HepG2 (cell line): Measurements from ENCODE around the gene TMEM253. TPM values are rescaled to one million over a fixed set of nuclear protein-coding genes. Genes with fewer than 3 reads are reported as not detected.

Source experiments
- BCL3 ChIP-seq: sonication (generic); formaldehyde crosslinking; IDR thresholded peaks from 2 replicates; pipeline ENCODE4 v1.5.1; 2020; ENCODE audit warnings: mild to moderate bottlenecking, missing genetic modification reagents, moderate library complexity
- ELF3 ChIP-seq: IDR thresholded peaks from 2 replicates; pipeline ENCODE4 v1.6.1; 2016; ENCODE audit warnings: missing genetic modification reagents, missing compliant biosample characterization
- HDAC2 ChIP-seq: sonication (generic); formaldehyde crosslinking; IDR thresholded peaks from 2 replicates; pipeline ENCODE4 v1.4.0; 2020; ENCODE audit warnings: missing genetic modification reagents
- HNF4G ChIP-seq, 2 experiments: sonication (generic) in 1 of 2; formaldehyde crosslinking in 1 of 2; IDR thresholded peaks; 2 replicates each; pipeline versions ENCODE4 v1.4.0 to v1.6.1; 2011 to 2020; ENCODE audit warnings: borderline replicate concordance in 2 of 2, low read depth in 2 of 2, mild to moderate bottlenecking in 2 of 2, low read length in 1 of 2, missing genetic modification reagents in 1 of 2, moderate library complexity in 1 of 2
- MYNN ChIP-seq: sonication (generic); formaldehyde crosslinking; IDR thresholded peaks from 2 replicates; pipeline ENCODE4 v1.4.0; 2020; ENCODE audit warnings: mild to moderate bottlenecking, low read depth, missing genetic modification reagents
- NONO ChIP-seq, 2 experiments: fragments of 450-650 bp in 1 of 2; sonication (generic) in 1 of 2; formaldehyde crosslinking in 1 of 2; IDR thresholded peaks in 1 of 2; conservative IDR thresholded peaks in 1 of 2; 2 replicates each; pipeline versions ENCODE4 v1.6.1 to v1.8.0; 2017 to 2022; ENCODE audit warnings: mild to moderate bottlenecking in 1 of 2, missing genetic modification reagents in 1 of 2, moderate library complexity in 1 of 2
- RARG ChIP-seq: sonication (generic); formaldehyde crosslinking; IDR thresholded peaks from 2 replicates; pipeline ENCODE4 v1.4.0; 2020; ENCODE audit warnings: low read depth, mild to moderate bottlenecking, missing genetic modification reagents
- RFX5 ChIP-seq: IDR thresholded peaks from 2 replicates; pipeline ENCODE4 v1.6.1; 2011; ENCODE audit warnings: low read depth, low read length, improper control_type of control experiment
- TRIM24 ChIP-seq: sonication (generic); formaldehyde crosslinking; IDR thresholded peaks from 2 replicates; pipeline ENCODE4 v1.8.0; 2022; ENCODE audit warnings: mild to moderate bottlenecking, missing genetic modification reagents
- ZBTB4 ChIP-seq: sonication (generic); formaldehyde crosslinking; IDR thresholded peaks from 2 replicates; pipeline ENCODE4 v1.4.0; 2020; ENCODE audit warnings: missing genetic modification reagents, mild to moderate bottlenecking, borderline replicate concordance
- ZNF33A ChIP-seq: sonication (generic); formaldehyde crosslinking; IDR thresholded peaks from 2 replicates; pipeline ENCODE4 v1.5.1; 2020; ENCODE audit warnings: missing genetic modification reagents, mild to moderate bottlenecking, moderate library complexity, borderline replicate concordance
- ZNF382 ChIP-seq: sonication (generic); formaldehyde crosslinking; IDR thresholded peaks from 2 replicates; pipeline ENCODE4 v1.5.0; 2020; ENCODE audit warnings: missing genetic modification reagents, mild to moderate bottlenecking, borderline replicate concordance
- ZNF704 ChIP-seq: sonication (generic); formaldehyde crosslinking; IDR thresholded peaks from 2 replicates; pipeline ENCODE4 v1.8.1; 2023; ENCODE audit warnings: mild to moderate bottlenecking, inconsistent platforms, moderate library complexity, missing genetic modification reagents, borderline replicate concordance
- ZNF850 ChIP-seq: sonication (generic); formaldehyde crosslinking; conservative IDR thresholded peaks from 2 replicates; pipeline ENCODE4 v1.9.0; 2021; ENCODE audit warnings: mild to moderate bottlenecking, missing genetic modification reagents
- polyA plus RNA-seq, 8 experiments: library from polyadenylated mRNA; depleted of rRNA in 3 of 8; stranded (reverse) in 7 of 8; unstranded in 1 of 8; fragments of >200 nt; fragmentation: Illumina TruSeq in 4 of 8; extraction: Trizol in 4 of 8; gene quantifications; 2 replicates each; pipeline versions ENCODE4 v1.2.1 to v1.2.3, GENCODE V29; 2011 to 2016; ENCODE audit warnings: low read depth in 4 of 8, missing spikeins in 1 of 8, mixed read lengths in 1 of 8; ENCODE audit not compliant: insufficient read depth in 1 of 8
- total RNA-seq, 5 experiments: library from RNA; depleted of rRNA; stranded (reverse); fragments of >200 nt; fragmentation: Illumina TruSeq; extraction: Trizol; gene quantifications; 2 replicates each; pipeline ENCODE4 v1.2.3, GENCODE V29; 2016; ENCODE audit warnings: low read depth in 1 of 5
- TF ChIP-seq, protein P1 (sequence below): sonication (generic); formaldehyde crosslinking; IDR thresholded peaks from 2 replicates; pipeline ENCODE4 v1.4.0; 2020; ENCODE audit warnings: missing genetic modification reagents
- TF ChIP-seq, protein P2 (sequence below): sonication (generic); formaldehyde crosslinking; conservative IDR thresholded peaks from 2 replicates; pipeline ENCODE4 v1.4.0; 2020; ENCODE audit warnings: missing genetic modification reagents
- TF ChIP-seq, protein P3 (sequence below): sonication (generic); formaldehyde crosslinking; IDR thresholded peaks from 2 replicates; pipeline ENCODE4 v1.4.0; 2020; ENCODE audit warnings: missing genetic modification reagents, borderline replicate concordance

TMEM253 gene
- total and polyA plus RNA-seq, 2 of the 13 experiments (the other 11 are each of a cell fraction or from before 2014, with no cell fraction given) = 0.29 to 0.45 TPM

DNA sequence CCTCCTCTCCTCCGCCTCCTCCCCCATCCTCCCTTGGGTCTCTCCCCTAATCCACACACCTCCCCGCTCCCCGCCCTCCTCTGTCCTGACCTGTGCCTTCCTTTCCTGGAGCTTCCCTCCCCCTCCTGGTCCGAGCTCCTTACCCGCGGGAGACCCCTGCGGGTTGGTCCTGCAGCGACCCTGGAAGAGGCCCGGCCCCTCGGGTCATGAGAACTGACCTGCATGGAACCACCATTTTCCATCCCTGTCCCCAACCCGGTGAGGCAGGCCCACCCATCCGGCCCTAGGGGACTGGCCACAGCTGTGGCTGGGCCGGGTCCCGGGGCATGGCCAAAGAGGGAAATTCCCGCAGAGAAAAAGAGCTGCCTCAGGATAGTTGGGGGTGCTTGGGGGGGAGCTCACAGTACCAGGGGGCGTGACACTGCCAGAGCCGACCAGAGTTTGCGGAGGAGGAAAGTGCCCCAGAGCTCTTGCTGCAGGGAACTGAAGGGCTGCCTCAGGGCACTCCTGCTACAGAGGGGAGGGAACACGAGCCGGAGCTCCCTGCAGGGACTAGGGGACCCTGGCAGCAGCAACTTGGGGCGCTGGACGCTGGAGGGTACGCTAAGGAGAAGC is 30.1 kb upstream of the TMEM253 start (continued):
- TF ChIP-seq, protein P1, sequence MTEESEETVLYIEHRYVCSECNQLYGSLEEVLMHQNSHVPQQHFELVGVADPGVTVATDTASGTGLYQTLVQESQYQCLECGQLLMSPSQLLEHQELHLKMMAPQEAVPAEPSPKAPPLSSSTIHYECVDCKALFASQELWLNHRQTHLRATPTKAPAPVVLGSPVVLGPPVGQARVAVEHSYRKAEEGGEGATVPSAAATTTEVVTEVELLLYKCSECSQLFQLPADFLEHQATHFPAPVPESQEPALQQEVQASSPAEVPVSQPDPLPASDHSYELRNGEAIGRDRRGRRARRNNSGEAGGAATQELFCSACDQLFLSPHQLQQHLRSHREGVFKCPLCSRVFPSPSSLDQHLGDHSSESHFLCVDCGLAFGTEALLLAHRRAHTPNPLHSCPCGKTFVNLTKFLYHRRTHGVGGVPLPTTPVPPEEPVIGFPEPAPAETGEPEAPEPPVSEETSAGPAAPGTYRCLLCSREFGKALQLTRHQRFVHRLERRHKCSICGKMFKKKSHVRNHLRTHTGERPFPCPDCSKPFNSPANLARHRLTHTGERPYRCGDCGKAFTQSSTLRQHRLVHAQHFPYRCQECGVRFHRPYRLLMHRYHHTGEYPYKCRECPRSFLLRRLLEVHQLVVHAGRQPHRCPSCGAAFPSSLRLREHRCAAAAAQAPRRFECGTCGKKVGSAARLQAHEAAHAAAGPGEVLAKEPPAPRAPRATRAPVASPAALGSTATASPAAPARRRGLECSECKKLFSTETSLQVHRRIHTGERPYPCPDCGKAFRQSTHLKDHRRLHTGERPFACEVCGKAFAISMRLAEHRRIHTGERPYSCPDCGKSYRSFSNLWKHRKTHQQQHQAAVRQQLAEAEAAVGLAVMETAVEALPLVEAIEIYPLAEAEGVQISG (CRISPR knock-in tag) = no peak; the same call in 1 of the 2 replicates
- TF ChIP-seq ZNF704 (CRISPR knock-in tag) (no peak), RARG (CRISPR knock-in tag) (no peak), MYNN (CRISPR knock-in tag) (no peak), HDAC2 (CRISPR knock-in tag) (no peak), ZNF850 (CRISPR knock-in tag) (no peak), ZBTB4 (CRISPR knock-in tag) (no peak), ZNF382 (CRISPR knock-in tag) (no peak), ELF3 (CRISPR knock-in tag) (no peak), TRIM24 (CRISPR knock-in tag) (no peak), BCL3 (CRISPR knock-in tag) (no peak), ZNF33A (no peak), HNF4G (IDR thresholded peaks at IDR 0.05; ENCODE audit: borderline replicate concordance, low read depth, low read length) (no peak), HNF4G (CRISPR knock-in tag; IDR thresholded peaks at IDR 0.05; ENCODE audit: borderline replicate concordance, low read depth) (no peak; the same call in 1 of the 2 replicates), NONO (IDR thresholded peaks at IDR 0.05) (no peak), NONO (CRISPR knock-in tag; conservative IDR thresholded peaks at IDR 0.05) (peak; percentile 63), RFX5 (no peak)
- TF ChIP-seq, protein P2, sequence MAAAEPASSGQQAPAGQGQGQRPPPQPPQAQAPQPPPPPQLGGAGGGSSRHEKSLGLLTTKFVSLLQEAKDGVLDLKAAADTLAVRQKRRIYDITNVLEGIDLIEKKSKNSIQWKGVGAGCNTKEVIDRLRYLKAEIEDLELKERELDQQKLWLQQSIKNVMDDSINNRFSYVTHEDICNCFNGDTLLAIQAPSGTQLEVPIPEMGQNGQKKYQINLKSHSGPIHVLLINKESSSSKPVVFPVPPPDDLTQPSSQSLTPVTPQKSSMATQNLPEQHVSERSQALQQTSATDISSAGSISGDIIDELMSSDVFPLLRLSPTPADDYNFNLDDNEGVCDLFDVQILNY = no peak
- TF ChIP-seq, protein P3, sequence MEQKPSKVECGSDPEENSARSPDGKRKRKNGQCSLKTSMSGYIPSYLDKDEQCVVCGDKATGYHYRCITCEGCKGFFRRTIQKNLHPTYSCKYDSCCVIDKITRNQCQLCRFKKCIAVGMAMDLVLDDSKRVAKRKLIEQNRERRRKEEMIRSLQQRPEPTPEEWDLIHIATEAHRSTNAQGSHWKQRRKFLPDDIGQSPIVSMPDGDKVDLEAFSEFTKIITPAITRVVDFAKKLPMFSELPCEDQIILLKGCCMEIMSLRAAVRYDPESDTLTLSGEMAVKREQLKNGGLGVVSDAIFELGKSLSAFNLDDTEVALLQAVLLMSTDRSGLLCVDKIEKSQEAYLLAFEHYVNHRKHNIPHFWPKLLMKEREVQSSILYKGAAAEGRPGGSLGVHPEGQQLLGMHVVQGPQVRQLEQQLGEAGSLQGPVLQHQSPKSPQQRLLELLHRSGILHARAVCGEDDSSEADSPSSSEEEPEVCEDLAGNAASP (CRISPR knock-in tag) = no peak
